Myocyte (in vitro differentiated cells): Measurements from ENCODE around the gene CCDC54. TPM values are rescaled to one million over a fixed set of nuclear protein-coding genes. Genes with fewer than 3 reads are reported as not detected.

Experiments
- total RNA-seq: library from RNA; depleted of rRNA; stranded (reverse); fragments of >200 nt; gene quantifications from 2 replicates; pipeline ENCODE4 v1.2.3, GENCODE V29; 2014

Gene CCDC54
- total RNA-seq, 1 donor from 2014 or later, result not detected

Other genes with a start within 250 kb of the CCDC54 start
- gene BBX, start 145.5 kb downstream of the CCDC54 start, total RNA-seq, result 46.5 and 59.2 TPM in 2 replicates